Esophagus muscularis mucosa (tissue), 3 donors: ENCODE results near the gene PRR5L.

Experiments
- POLR2A ChIP-seq: fragments of 450-650 bp; IDR thresholded peaks from one replicate; pipeline ENCODE4 v1.6.1; 2017; ENCODE audit warnings: antibody characterized with exemption, moderate library complexity, mild to moderate bottlenecking, low read depth
- POLR2AphosphoS5 ChIP-seq, 2 donors: sonication (generic); formaldehyde crosslinking; IDR thresholded peaks; one replicate each; pipeline ENCODE4 v1.6.1; 2017; ENCODE audit warnings: antibody characterized with exemption in 2 of 2
- TF ChIP-seq, protein P1 (sequence below), 3 experiments: fragments of 200-600 bp in 2 of 3; fragments of 450-650 bp in 1 of 3; sonication (generic) in 2 of 3; IDR thresholded peaks; one replicate each; pipeline ENCODE4 v1.5.1; 2017 to 2019; ENCODE audit warnings: antibody characterized with exemption in 3 of 3, mild to moderate bottlenecking in 2 of 3, moderate library complexity in 1 of 3

DNA sequence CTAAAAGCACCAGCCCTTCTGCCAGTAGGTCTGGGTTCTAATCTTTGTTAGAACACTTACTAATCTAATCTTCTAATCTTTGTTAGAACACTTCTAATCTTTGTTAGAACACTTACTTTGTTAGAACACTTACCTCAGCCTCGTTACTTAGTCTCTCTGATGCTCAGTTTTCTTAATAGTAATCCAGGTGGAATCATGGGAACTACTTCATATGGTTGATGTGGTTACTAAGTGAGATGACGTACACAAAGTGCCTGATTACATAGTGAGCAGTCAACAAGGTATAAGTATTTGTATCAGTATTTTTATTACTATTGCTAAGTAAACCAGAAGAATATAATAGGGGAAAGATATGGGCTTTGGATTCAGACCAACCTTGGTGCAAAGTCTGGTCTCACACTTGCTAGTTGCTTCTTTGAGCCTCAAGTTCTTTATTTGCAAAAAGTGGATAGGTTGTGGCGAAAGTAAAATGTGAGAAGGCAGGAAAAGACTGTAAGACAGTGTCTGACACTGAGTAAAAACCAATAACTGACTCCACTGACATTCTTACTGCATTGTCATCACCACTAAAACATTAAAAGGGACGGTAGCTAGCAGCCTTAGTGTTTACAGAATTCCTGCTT, 130.2 kb downstream of the PRR5L start:
- TF ChIP-seq, protein P1, sequence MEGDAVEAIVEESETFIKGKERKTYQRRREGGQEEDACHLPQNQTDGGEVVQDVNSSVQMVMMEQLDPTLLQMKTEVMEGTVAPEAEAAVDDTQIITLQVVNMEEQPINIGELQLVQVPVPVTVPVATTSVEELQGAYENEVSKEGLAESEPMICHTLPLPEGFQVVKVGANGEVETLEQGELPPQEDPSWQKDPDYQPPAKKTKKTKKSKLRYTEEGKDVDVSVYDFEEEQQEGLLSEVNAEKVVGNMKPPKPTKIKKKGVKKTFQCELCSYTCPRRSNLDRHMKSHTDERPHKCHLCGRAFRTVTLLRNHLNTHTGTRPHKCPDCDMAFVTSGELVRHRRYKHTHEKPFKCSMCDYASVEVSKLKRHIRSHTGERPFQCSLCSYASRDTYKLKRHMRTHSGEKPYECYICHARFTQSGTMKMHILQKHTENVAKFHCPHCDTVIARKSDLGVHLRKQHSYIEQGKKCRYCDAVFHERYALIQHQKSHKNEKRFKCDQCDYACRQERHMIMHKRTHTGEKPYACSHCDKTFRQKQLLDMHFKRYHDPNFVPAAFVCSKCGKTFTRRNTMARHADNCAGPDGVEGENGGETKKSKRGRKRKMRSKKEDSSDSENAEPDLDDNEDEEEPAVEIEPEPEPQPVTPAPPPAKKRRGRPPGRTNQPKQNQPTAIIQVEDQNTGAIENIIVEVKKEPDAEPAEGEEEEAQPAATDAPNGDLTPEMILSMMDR (IDR thresholded peaks at IDR 0.05) = no peak
- TF ChIP-seq POLR2AphosphoS5 (IDR thresholded peaks at IDR 0.05) = no peak
- no peak for TF ChIP-seq POLR2A
